22Rv1 (cell line): Measurements from ENCODE around the gene HAGH.

Experiments
- CTCF ChIP-seq: fragments of 450-650 bp; IDR thresholded peaks from 2 replicates; pipeline ENCODE4 v1.5.1; 2017; ENCODE audit warnings: mild to moderate bottlenecking
- ZFX ChIP-seq: fragments of 450-650 bp; IDR thresholded peaks from 2 replicates; pipeline ENCODE4 v1.6.1; 2017; ENCODE audit warnings: antibody characterized with exemption, borderline replicate concordance

- TF ChIP-seq CTCF (no peak), ZFX (no peak)
Observed at GRCh38 chr16:1790261-1790610, 36.4 kb downstream of the HAGH start.
